IPS-18c (cell line): ENCODE results near the gene DYNLRB1.

Experiments
- H3K4me3 ChIP-seq: 2 replicates; pipeline ENCODE4 v1.7.0; 2013; ENCODE audit warnings: low read depth, mild to moderate bottlenecking, low read length, moderate library complexity; ENCODE audit not compliant: insufficient read depth
- H3K9me3 ChIP-seq: one replicate; pipeline ENCODE4 v1.6.1; 2013; ENCODE audit warnings: mild to moderate bottlenecking, low read length, moderate library complexity; ENCODE audit not compliant: control insufficient read depth, insufficient read depth

The DYNLRB1 gene

GRCh38 chr20:34579979-34580940, 64.0 kb downstream of the DYNLRB1 start:
- H3K4me3 ChIP-seq: no peak overlapping the region
- peaks cover 4% of the 10 kb centered on the region for H3K9me3 ChIP-seq

- Histone ChIP-seq H3K9me3 (no peaks in the 10 kb centered on the region), H3K4me3 (no peak overlapping the region)
Measured at GRCh38 chr20:34581341-34582184, 65.3 kb downstream of the DYNLRB1 start.

DNA sequence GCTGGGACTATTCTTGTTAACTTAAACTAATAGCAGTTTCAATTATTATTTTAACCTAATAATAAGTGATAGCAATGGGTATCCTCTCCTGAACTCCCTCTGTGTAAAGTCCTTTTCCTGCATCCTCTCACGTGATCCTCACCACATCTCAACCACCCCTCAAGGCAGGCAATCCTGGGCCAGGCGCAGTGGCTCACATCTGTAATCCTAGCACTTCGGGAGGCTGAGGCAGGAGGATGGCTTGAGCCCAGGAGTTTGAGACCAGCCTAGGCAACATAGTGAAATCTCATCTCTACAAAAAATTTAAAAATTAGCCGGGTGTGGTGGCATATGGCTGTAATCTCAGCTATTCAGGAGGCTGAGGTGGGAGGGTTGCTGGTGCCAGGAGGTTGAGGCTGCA, 66.0 kb downstream of the DYNLRB1 start:
- no peak overlapping the region for H3K4me3 ChIP-seq
- H3K9me3 ChIP-seq: no peaks in the 10 kb centered on the region

DNA sequence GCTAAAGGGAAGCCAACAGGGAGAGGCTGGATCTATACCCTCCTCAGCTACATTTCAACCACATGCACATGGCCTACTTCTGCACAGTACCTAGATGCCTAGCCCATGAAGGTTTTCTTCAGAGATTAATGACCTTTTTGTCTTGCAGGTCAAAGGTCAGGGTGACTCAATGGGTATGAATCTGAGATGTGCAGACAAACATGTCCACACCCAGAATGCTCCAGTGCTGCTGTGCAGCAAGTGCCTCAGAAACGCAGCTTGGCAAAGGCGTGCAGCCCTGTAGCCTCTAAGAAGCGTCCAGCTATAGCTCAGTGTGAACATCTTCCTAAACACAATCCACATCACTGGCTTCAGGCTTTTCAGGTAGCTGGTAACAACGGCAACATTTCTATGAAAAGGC, 66.7 kb downstream of the DYNLRB1 start:
- Histone ChIP-seq H3K4me3 (no peak overlapping the region), H3K9me3 (no peaks in the 10 kb centered on the region)

DNA sequence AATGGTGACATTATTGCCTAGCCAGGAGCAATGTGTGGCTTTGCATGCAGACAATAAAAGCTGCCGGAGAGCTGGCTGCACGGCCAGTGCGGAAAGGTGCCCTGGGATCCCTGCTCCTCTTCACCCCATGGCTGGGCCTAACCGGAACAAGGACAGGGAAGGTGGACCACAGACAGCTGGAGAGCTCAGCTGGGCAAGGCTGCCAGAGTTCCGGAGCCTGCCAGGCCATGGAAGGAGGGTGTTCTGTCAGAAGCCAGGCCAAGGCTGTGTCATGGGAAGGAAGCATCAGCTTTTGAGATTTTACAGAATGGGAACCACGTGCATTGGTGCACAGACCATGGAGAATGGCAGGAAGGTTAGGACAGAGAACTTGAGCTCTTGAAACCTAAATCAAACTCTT, 67.3 kb downstream of the DYNLRB1 start:
- Histone ChIP-seq H3K4me3 (no peak overlapping the region), H3K9me3 (no peaks in the 10 kb centered on the region)

DNA sequence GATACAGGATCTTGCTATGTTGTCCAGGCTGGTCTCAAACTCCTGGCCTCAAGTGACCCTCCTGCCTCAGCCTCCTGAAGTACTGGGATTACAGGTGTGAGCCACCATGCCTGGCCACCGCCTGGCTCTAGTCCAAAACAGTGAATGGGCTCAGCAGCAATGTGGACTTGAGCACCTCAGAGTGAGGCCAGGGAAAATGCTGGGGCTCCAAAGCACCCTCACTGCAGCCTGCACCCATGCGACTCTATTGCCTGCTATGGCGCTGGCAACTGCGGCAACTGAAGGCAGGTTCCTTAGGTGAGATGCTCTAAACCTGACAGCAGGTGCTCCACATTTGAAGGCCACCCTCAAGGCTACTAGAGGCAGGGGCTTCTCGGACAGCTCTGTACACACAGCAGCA, 68.8 kb downstream of the DYNLRB1 start:
- Histone ChIP-seq H3K4me3 (no peak overlapping the region), H3K9me3 (no peaks in the 10 kb centered on the region)

GRCh38 chr20:34586488-34587163, 70.4 kb downstream of the DYNLRB1 start:
- no peak overlapping the region for H3K4me3 ChIP-seq

More at GRCh38 chr20:34586488-34587163, 70.4 kb downstream of the DYNLRB1 start:
- no peaks in the 10 kb centered on the region for H3K9me3 ChIP-seq
